Measurements from ENCODE around the gene AUTS2. TPM values are rescaled to one million over a fixed set of nuclear protein-coding genes. Genes with fewer than 3 reads are reported as not detected.
A peak's percentile ranks its signal among the peaks of the same experiment; 100 is the strongest.

Gene AUTS2
- total and polyA plus RNA-seq, 2 of the 8 experiments (the other 6 are each of a cell fraction or from before 2014, with no cell fraction given), result 25.9 to 101 TPM

DNA sequence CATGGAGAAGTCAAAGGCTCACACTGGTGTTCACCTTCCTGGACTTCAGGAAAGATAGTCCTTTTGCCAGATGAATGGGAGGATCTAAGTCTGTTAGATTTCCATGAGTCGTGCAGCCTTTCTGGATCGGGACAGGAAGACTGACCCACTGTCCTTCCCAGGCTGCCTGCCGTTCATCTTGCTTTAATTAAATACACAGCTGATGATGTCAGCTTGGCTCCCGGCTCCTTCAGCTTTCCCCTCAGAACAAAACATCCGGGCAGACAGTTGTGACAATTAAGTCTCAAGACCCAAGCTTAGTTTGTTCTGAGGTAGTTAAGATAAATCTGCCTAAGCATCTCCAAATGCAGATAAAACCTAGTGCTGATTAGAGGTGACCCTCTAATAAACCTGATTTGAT is 58.6 kb downstream of the AUTS2 start:
- FAIRE-seq, result no peak
- no peak for TF ChIP-seq SP1 (IDR thresholded peaks at IDR 0.05; ENCODE audit: low read depth, low read length)
- no peak for TF ChIP-seq KDM4A (IDR thresholded peaks at IDR 0.05; ENCODE audit: low read depth, low read length, severe bottlenecking)
- no peak for TF ChIP-seq POLR2A (IDR thresholded peaks at IDR 0.05; ENCODE audit: control extremely low read depth in 1 of 2, low read depth in 2 of 2, low read length in 2 of 2)
- TF ChIP-seq HDAC2 (IDR thresholded peaks at IDR 0.05; ENCODE audit: borderline replicate concordance in 1 of 2, low read depth in 2 of 2, low read length in 2 of 2), result no peak
- no peak for TF ChIP-seq JUND (IDR thresholded peaks at IDR 0.05; ENCODE audit: low read length)
- no peak for TF ChIP-seq CREB1 (IDR thresholded peaks at IDR 0.05)
- TF ChIP-seq CBX5 (IDR thresholded peaks at IDR 0.05; ENCODE audit: low read depth, low read length), result no peak
- TF ChIP-seq, protein P1, sequence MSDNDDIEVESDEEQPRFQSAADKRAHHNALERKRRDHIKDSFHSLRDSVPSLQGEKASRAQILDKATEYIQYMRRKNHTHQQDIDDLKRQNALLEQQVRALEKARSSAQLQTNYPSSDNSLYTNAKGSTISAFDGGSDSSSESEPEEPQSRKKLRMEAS (IDR thresholded peaks at IDR 0.05), result no peak
- TF ChIP-seq POLR2AphosphoS5 (IDR thresholded peaks at IDR 0.05; ENCODE audit: low read depth, low read length), result no peak
- no peak for TF ChIP-seq CHD1 (IDR thresholded peaks at IDR 0.05; ENCODE audit: low read depth, low read length)
- TF ChIP-seq TAF1 (IDR thresholded peaks at IDR 0.05; ENCODE audit: low read depth, low read length), result no peak
- TF ChIP-seq FOSL1 (IDR thresholded peaks at IDR 0.05; ENCODE audit: insufficient read depth, low read depth, low read length), result no peak
- TF ChIP-seq, protein P2, sequence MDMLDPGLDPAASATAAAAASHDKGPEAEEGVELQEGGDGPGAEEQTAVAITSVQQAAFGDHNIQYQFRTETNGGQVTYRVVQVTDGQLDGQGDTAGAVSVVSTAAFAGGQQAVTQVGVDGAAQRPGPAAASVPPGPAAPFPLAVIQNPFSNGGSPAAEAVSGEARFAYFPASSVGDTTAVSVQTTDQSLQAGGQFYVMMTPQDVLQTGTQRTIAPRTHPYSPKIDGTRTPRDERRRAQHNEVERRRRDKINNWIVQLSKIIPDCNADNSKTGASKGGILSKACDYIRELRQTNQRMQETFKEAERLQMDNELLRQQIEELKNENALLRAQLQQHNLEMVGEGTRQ (IDR thresholded peaks at IDR 0.05; ENCODE audit: low read length), result no peak
- TF ChIP-seq CTBP2 (IDR thresholded peaks at IDR 0.05; ENCODE audit: borderline replicate concordance, insufficient read depth, insufficient read length, low read length), result no peak

More for the DNA sequence above, 58.6 kb downstream of the AUTS2 start:
- Histone ChIP-seq H2BK5ac (ENCODE audit: low read depth, low read length) (no peak overlapping the region), H2AK5ac (ENCODE audit: low read depth, low read length) (no peak overlapping the region), H2BK15ac (ENCODE audit: low read length) (no peak overlapping the region), H3K36me3 (ENCODE audit: control insufficient read depth in 2 of 4, insufficient read depth in 4 of 4, low read length in 3 of 4) (no peaks in the 10 kb centered on the region), H3K79me1 (ENCODE audit: low read depth, low read length) (no peaks in the 10 kb centered on the region; the same call in 1 of the 2 replicates), H2AFZ (ENCODE audit: low read length) (no peak overlapping the region), H3K14ac (ENCODE audit: insufficient read length) (no peak overlapping the region), H3K27me3 (replicated peaks in 1 of 4; ENCODE audit: control insufficient read depth in 3 of 4, extremely low read depth in 1 of 4, insufficient read depth in 3 of 4, low read length in 3 of 4) (no peaks in the 10 kb centered on the region), H3K4me3 (ENCODE audit: extremely low read depth in 1 of 4, insufficient read depth in 2 of 4, low read depth in 3 of 4, low read length in 4 of 4) (no peak overlapping the region), H3K23ac (ENCODE audit: insufficient read length) (no peak overlapping the region), H3K4me2 (ENCODE audit: insufficient read depth in 1 of 2, low read depth in 2 of 2, low read length in 2 of 2) (no peak overlapping the region), H3K9ac (replicated peaks in 1 of 4; ENCODE audit: extremely low read depth in 1 of 4, low read depth in 3 of 4, low read length in 3 of 4) (no peak overlapping the region), H2BK20ac (ENCODE audit: low read length) (no peak overlapping the region), H4K8ac (ENCODE audit: extremely low read depth, insufficient read depth, low read length) (no peak overlapping the region), H3K27ac (ENCODE audit: low read depth, low read length) (no peak overlapping the region), H3K23me2 (ENCODE audit: low read depth, low read length) (no peaks in the 10 kb centered on the region), H3K4ac (replicated peaks; ENCODE audit: insufficient read length, low read depth, low read length) (no peak overlapping the region), H3K18ac (ENCODE audit: extremely low read depth, low read length) (no peak overlapping the region), H3K56ac (replicated peaks; ENCODE audit: insufficient read length, low read depth, low read length) (no peak overlapping the region), H2BK12ac (ENCODE audit: low read depth, low read length) (0 out of 2 replicates have a peak overlapping the region, but pooled peaks have one; percentile 0), H4K5ac (ENCODE audit: insufficient read length, low read depth, low read length) (no peak overlapping the region), H3K4me1 (replicated peaks in 1 of 4; ENCODE audit: control insufficient read depth in 3 of 4, insufficient read depth in 4 of 4, low read length in 3 of 4) (peaks cover 9 to 19% (median 12%) of the 10 kb centered on the region in 4 experiments; a peak in 6 of 7 replicates), H2BK120ac (replicated peaks; ENCODE audit: low read depth, low read length) (no peak overlapping the region), H3K9me3 (ENCODE audit: insufficient read depth in 2 of 2, low read depth in 1 of 2, low read length in 1 of 2) (no peaks in the 10 kb centered on the region), H4K20me1 (replicated peaks in 1 of 2; ENCODE audit: control insufficient read depth in 1 of 2, insufficient read depth in 2 of 2, low read length in 2 of 2) (no peaks in the 10 kb centered on the region), H4K91ac (replicated peaks; ENCODE audit: insufficient read length, low read length) (no peak overlapping the region), H3K79me2 (ENCODE audit: control insufficient read depth in 1 of 2, insufficient read depth in 2 of 2, low read length in 2 of 2) (no peaks in the 10 kb centered on the region)
- CTCF ChIA-PET (ENCODE audit: partially characterized antibody), result interaction anchor here (0.7 to 0.9 kb wide), 3 partner anchors 20 to 197 kb away, joined by 3 read pairs; no protein-coding TSS in a partner anchor
- DNase-seq (ENCODE audit: low read depth in 1 of 2, low spot score in 2 of 2), result no peak
- 85% methylated on average over 5 of the region's 5 CpGs; no CpG with 5 or more reads in 1 of the 2 experiments for WGBS, 2 experiments (ENCODE audit: extremely low coverage in 1 of 2, insufficient coverage in 1 of 2, insufficient read length in 1 of 2, insufficient replicate concordance in 2 of 2, low coverage in 1 of 2, low lambda C conversion rate in 2 of 2, missing lambda C conversion rate in 1 of 2)
- POLR2A ChIA-PET (ENCODE audit: partially characterized antibody), result no interaction called here
